ENCODE results near the gene TBC1D5. TPM values are rescaled to one million over a fixed set of nuclear protein-coding genes. Genes with fewer than 3 reads are reported as not detected.

TBC1D5 gene
- total and polyA plus RNA-seq, 2 of the 4 experiments (the other 2 are of a cell fraction), result 16.4 to 57.0 TPM

DNA sequence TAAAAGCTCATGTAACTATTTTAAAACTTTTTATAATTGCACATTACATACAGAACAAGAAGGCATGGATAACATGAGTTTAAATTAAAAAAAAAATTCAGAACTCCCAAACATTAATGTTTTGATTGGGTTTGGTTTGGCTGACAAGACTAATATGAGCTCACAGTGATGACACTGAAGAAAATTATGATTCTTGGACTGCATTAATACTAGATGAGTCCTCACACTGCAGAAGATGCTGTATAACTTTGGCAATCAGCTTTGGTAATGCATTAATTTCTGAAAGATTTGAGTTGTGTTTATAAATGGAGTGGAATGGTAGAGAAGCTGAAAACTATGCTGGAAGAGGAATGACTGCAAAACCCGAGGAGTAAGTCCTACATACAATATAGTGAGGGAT lies 498.8 kb downstream of the TBC1D5 start:
- Histone ChIP-seq H3K14ac (replicated peaks; ENCODE audit: low read depth, low read length) (no peak overlapping the region), H2AK9ac (replicated peaks; ENCODE audit: low read depth, low read length, poor library complexity) (no peak overlapping the region), H3K27ac (ENCODE audit: insufficient read depth, low read length) (no peak overlapping the region), H4K5ac (ENCODE audit: low read depth, low read length) (no peak overlapping the region), H2AK5ac (ENCODE audit: low read depth, low read length) (no peak overlapping the region), H2BK20ac (ENCODE audit: low read depth, low read length) (no peak overlapping the region), H3K27me3 (ENCODE audit: control insufficient read depth, insufficient read depth, low read length) (no peaks in the 10 kb centered on the region), H3K9ac (ENCODE audit: low read depth, low read length) (no peak overlapping the region), H4K20me1 (ENCODE audit: insufficient read depth, low read length) (no peaks in the 10 kb centered on the region), H3K36me3 (ENCODE audit: control insufficient read depth, insufficient read depth, low read length) (no peaks in the 10 kb centered on the region), H3K9me1 (ENCODE audit: insufficient read depth, low read length) (no peaks in the 10 kb centered on the region; the same call in 1 of the 2 replicates), H3K4me3 (ENCODE audit: insufficient read depth, low read depth, low read length) (no peak overlapping the region), H4K8ac (ENCODE audit: low read depth in 2 of 2, low read length in 2 of 2) (no peak overlapping the region), H3K4ac (ENCODE audit: low read depth, low read length) (no peak overlapping the region), H3K4me2 (ENCODE audit: low read depth, low read length) (no peak overlapping the region), H3K18ac (ENCODE audit: low read depth, low read length) (no peak overlapping the region), H3K4me1 (ENCODE audit: control insufficient read depth, insufficient read depth, low read length) (no peaks in the 10 kb centered on the region), H4K91ac (ENCODE audit: insufficient read depth, low read depth, low read length) (no peak overlapping the region), H2BK15ac (ENCODE audit: low read depth, low read length) (no peak overlapping the region), H2AFZ (replicated peaks; ENCODE audit: low read length, poor library complexity) (no peak overlapping the region), H3K9me3 (ENCODE audit: control insufficient read depth, insufficient read depth, low read length) (no peaks in the 10 kb centered on the region), H2BK5ac (ENCODE audit: low read depth, low read length, poor library complexity, severe bottlenecking) (no peak overlapping the region), H3K56ac (ENCODE audit: extremely low read depth, insufficient read depth, low read length) (no peak overlapping the region), H2BK120ac (ENCODE audit: low read depth, low read length) (no peak overlapping the region), H3K23ac (ENCODE audit: low read depth, low read length) (no peak overlapping the region), H3K79me1 (ENCODE audit: low read depth in 1 of 2, low read length in 2 of 2) (no peaks in the 10 kb centered on the region)
- POLR2A ChIA-PET (ENCODE audit: unreplicated experiment), result no interaction called here
- intact Hi-C loops (cut with micrococcal nuclease), result no loop called here
- dilution Hi-C loops (cut with HindIII; ENCODE audit: low sequenced_read_pairs, unreplicated experiment), result no loop called here
- TF ChIP-seq, protein P1, sequence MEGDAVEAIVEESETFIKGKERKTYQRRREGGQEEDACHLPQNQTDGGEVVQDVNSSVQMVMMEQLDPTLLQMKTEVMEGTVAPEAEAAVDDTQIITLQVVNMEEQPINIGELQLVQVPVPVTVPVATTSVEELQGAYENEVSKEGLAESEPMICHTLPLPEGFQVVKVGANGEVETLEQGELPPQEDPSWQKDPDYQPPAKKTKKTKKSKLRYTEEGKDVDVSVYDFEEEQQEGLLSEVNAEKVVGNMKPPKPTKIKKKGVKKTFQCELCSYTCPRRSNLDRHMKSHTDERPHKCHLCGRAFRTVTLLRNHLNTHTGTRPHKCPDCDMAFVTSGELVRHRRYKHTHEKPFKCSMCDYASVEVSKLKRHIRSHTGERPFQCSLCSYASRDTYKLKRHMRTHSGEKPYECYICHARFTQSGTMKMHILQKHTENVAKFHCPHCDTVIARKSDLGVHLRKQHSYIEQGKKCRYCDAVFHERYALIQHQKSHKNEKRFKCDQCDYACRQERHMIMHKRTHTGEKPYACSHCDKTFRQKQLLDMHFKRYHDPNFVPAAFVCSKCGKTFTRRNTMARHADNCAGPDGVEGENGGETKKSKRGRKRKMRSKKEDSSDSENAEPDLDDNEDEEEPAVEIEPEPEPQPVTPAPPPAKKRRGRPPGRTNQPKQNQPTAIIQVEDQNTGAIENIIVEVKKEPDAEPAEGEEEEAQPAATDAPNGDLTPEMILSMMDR (conservative IDR thresholded peaks at IDR 0.05; ENCODE audit: low read depth, low read length), result no peak
- TF ChIP-seq POLR2A (IDR thresholded peaks at IDR 0.05; ENCODE audit: low read depth, low read length) (no peak), RFX5 (IDR thresholded peaks at IDR 0.05; ENCODE audit: low read depth, low read length) (no peak), NFE2L2 (IDR thresholded peaks at IDR 0.05; ENCODE audit: low read depth, low read length) (no peak), CHD1 (IDR thresholded peaks at IDR 0.05; ENCODE audit: low read depth, low read length) (no peak), RAD21 (IDR thresholded peaks at IDR 0.05; ENCODE audit: low read length) (no peak), CEBPB (IDR thresholded peaks at IDR 0.05; ENCODE audit: low read depth, low read length) (no peak), SMC3 (IDR thresholded peaks at IDR 0.05; ENCODE audit: low read depth, low read length) (no peak), FOS (IDR thresholded peaks at IDR 0.05; ENCODE audit: low read depth, low read length) (no peak), BHLHE40 (IDR thresholded peaks at IDR 0.05; ENCODE audit: low read depth, low read length) (no peak), RCOR1 (IDR thresholded peaks at IDR 0.05; ENCODE audit: insufficient replicate concordance, low read length) (no peak), MAFK (IDR thresholded peaks at IDR 0.05; ENCODE audit: low read depth, low read length) (no peak), MAZ (IDR thresholded peaks at IDR 0.05; ENCODE audit: borderline replicate concordance, low read depth, low read length) (no peak), MXI1 (IDR thresholded peaks at IDR 0.05; ENCODE audit: borderline replicate concordance, low read depth, low read length) (no peak)
- peak; percentile 35 for DNase-seq
- WGBS, 2 experiments (ENCODE audit: extremely low coverage in 2 of 2, insufficient read length in 1 of 2), result no CpG with 5 or more reads among the region's 1 CpG
- ATAC-seq (ENCODE audit: low read depth), result no peak
- in situ Hi-C loops (cut with MboI; ENCODE audit: low sequenced_read_pairs), result loop anchor here (25.0 kb wide), 1 partner anchor 956 kb away; no protein-coding TSS in a partner anchor
- CTCF ChIA-PET, result interaction anchor here (1.1 kb wide), 1 partner anchor 16 kb away, joined by 3 read pairs; no protein-coding TSS in a partner anchor
- no TSS peak for BruUV-seq (replicated peaks)

Measured in IMR-90 (cell line).